Neuronal stem cell (in vitro differentiated cells): ENCODE results near the gene SNX25.

Experiments used
- DNase-seq: peaks from one replicate; pipeline ENCODE4 v3.0.0-alpha.2; 2013; ENCODE audit warnings: low spot score
- H2AFZ ChIP-seq: one replicate; pipeline ENCODE4 v1.6.1; 2013; ENCODE audit warnings: mild to moderate bottlenecking, low read length, inconsistent platforms
- H2AK5ac ChIP-seq: 2 replicates; pipeline ENCODE4 v1.6.1; 2013; ENCODE audit warnings: low read depth, mild to moderate bottlenecking, inconsistent platforms, low read length, moderate library complexity, mixed read lengths
- H2BK120ac ChIP-seq: 2 replicates; pipeline ENCODE4 v1.6.1; 2013; ENCODE audit warnings: low read depth, mild to moderate bottlenecking, inconsistent platforms, low read length, moderate library complexity, mixed read lengths
- H2BK12ac ChIP-seq: one replicate; pipeline ENCODE4 v1.6.1; 2013; ENCODE audit warnings: low read length, inconsistent platforms
- H2BK15ac ChIP-seq: 2 replicates; pipeline ENCODE4 v1.6.1; 2013; ENCODE audit warnings: mild to moderate bottlenecking, low read length, inconsistent platforms, mixed read lengths
- H2BK5ac ChIP-seq: one replicate; pipeline ENCODE4 v1.6.1; 2013; ENCODE audit warnings: inconsistent platforms, mild to moderate bottlenecking, low read length, moderate library complexity
- H3K14ac ChIP-seq: one replicate; pipeline ENCODE4 v1.6.1; 2013; ENCODE audit warnings: low read length, inconsistent platforms
- H3K18ac ChIP-seq: 2 replicates; pipeline ENCODE4 v1.6.1; 2013; ENCODE audit warnings: low read length, inconsistent platforms
- H3K23ac ChIP-seq: 2 replicates; pipeline ENCODE4 v1.6.1; 2013; ENCODE audit warnings: low read depth, mild to moderate bottlenecking, mixed read lengths, low read length, inconsistent platforms; ENCODE audit not compliant: poor library complexity
- H3K27ac ChIP-seq: replicated peaks from 3 replicates; pipeline ENCODE4 v1.5.1; 2013; ENCODE audit warnings: low read length, inconsistent platforms
- H3K27me3 ChIP-seq, 3 experiments: 2 replicates each; pipeline ENCODE4 v1.6.1; 2013; ENCODE audit warnings: low read length in 3 of 3, mild to moderate bottlenecking in 2 of 3, inconsistent platforms in 1 of 3, low read depth in 1 of 3, mixed read lengths in 1 of 3, moderate library complexity in 1 of 3; ENCODE audit not compliant: control insufficient read depth in 3 of 3, insufficient read depth in 3 of 3
- H3K36me3 ChIP-seq, 2 donors: replicated peaks in 1 of 2; 2 replicates each; pipeline ENCODE4 v1.6.1; 2013; ENCODE audit warnings: low read length in 2 of 2; ENCODE audit not compliant: control insufficient read depth in 2 of 2, insufficient read depth in 2 of 2
- H3K4ac ChIP-seq: 2 replicates; pipeline ENCODE4 v1.6.1; 2013; ENCODE audit warnings: inconsistent platforms, mild to moderate bottlenecking, low read length, moderate library complexity
- H3K4me1 ChIP-seq, 2 donors: 1 replicate in 1 of 2; 2 replicates in 1 of 2; pipeline ENCODE4 v1.6.1; 2013; ENCODE audit warnings: low read length in 2 of 2, low read depth in 1 of 2; ENCODE audit not compliant: control insufficient read depth in 2 of 2, insufficient read depth in 1 of 2
- H3K4me2 ChIP-seq: one replicate; pipeline ENCODE4 v1.6.1; 2013; ENCODE audit warnings: mild to moderate bottlenecking, low read length, inconsistent platforms; ENCODE audit not compliant: insufficient read depth, poor library complexity, severe bottlenecking
- H3K4me3 ChIP-seq, 2 donors: 2 replicates each; pipeline ENCODE4 v1.5.1; 2013; ENCODE audit warnings: low read length in 2 of 2, mild to moderate bottlenecking in 2 of 2, inconsistent platforms in 1 of 2, moderate library complexity in 1 of 2
- H3K79me1 ChIP-seq: one replicate; pipeline ENCODE4 v1.6.1; 2013; ENCODE audit warnings: low read depth, mild to moderate bottlenecking, inconsistent platforms, low read length, moderate library complexity
- H3K9ac ChIP-seq: one replicate; pipeline ENCODE4 v1.6.1; 2013; ENCODE audit warnings: mild to moderate bottlenecking, low read depth, low read length, inconsistent platforms; ENCODE audit not compliant: poor library complexity
- H3K9me3 ChIP-seq, 2 donors: replicated peaks in 1 of 2; 2 replicates each; pipeline versions ENCODE3 to v1.6.1; 2013; ENCODE audit warnings: low read length in 2 of 2, mild to moderate bottlenecking in 2 of 2, inconsistent platforms in 1 of 2, low read depth in 1 of 2, mixed read lengths in 1 of 2, moderate library complexity in 1 of 2; ENCODE audit not compliant: control insufficient read depth in 2 of 2, insufficient read depth in 1 of 2
- H4K8ac ChIP-seq: one replicate; pipeline ENCODE4 v1.6.1; 2013; ENCODE audit warnings: low read depth, mild to moderate bottlenecking, inconsistent platforms, low read length, moderate library complexity
- H4K91ac ChIP-seq: one replicate; pipeline ENCODE4 v1.6.1; 2013; ENCODE audit warnings: low read length, low read depth, mild to moderate bottlenecking, inconsistent platforms; ENCODE audit not compliant: poor library complexity
- WGBS, 2 donors: extraction: QIAGEN DNeasy Blood & Tissue Kit; methylation state at CpG; one replicate each; pipeline ENCODE4 v1.1.7; 2013; ENCODE audit warnings: missing lambda C conversion rate in 2 of 2, mixed read lengths in 1 of 2; ENCODE audit not compliant: insufficient read length in 2 of 2, insufficient replicate concordance in 1 of 2; ENCODE audit errors: extremely low coverage in 2 of 2; 5-methylcytosine and 5-hydroxymethylcytosine counted together

Gene SNX25

DNA sequence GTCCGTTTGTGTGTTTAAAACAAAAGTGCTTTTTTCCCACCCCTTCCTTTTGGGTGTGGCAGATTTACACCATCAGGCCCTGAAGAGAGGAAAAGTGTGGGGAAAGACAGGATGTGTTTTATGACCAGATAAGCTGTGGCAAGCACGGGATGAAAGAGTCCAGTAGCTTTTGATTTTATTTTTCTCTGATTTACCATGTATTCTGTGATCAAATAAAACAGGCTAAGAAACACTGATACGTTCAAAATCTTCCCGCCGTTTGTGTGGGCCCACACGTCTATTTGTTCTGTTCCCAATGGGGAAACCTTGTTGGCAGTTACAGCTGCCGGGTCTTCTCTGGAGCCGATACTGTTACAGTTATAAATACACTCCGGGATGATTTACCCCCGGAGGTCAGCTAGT lies 175.5 kb downstream of the SNX25 start:
- Histone ChIP-seq H4K91ac (no peak overlapping the region), H3K4me2 (no peak overlapping the region), H3K9ac (no peak overlapping the region), H3K27me3 (peaks cover 0 to 2% (median 0%) of the 10 kb centered on the region in 3 experiments), H2BK15ac (no peak overlapping the region), H3K14ac (no peak overlapping the region), H3K79me1 (no peaks in the 10 kb centered on the region), H3K27ac (no peak overlapping the region), H2BK12ac (no peak overlapping the region), H2AK5ac (no peak overlapping the region), H3K9me3 (peaks cover 8 to 10% of the 10 kb centered on the region in 2 donors), H4K8ac (no peak overlapping the region), H3K4me3 (no peak overlapping the region), H3K23ac (no peak overlapping the region), H3K18ac (no peak overlapping the region), H3K36me3 (peaks cover 0 to 2% of the 10 kb centered on the region in 2 donors), H2BK120ac (no peak overlapping the region), H3K4ac (no peak overlapping the region), H2BK5ac (no peak overlapping the region), H2AFZ (no peak overlapping the region), H3K4me1 (no peaks in the 10 kb centered on the region)
- DNase-seq, result no peak
- no CpG with 5 or more reads among the region's 10 CpGs for WGBS, 2 donors

DNA sequence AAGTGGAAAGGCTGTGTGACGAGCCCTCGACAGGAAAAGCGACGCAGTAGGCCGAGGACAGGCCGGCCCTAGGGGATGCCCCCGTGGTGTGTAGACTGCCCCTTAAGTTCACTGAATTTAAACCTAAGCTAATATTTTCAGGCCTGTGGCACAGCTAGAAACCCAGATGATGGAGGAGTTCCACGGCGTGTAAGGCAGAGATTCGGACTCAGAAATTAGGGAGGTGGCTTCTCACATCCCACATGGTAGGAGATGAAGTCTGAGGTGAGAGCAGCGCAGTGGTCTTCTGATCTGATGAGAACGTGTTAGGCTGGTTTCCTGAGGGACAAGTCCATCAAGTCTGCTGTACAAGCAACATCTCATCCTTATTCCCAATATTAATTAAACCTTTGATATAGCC lies 178.6 kb downstream of the SNX25 start:
- Histone ChIP-seq H2BK12ac (no peak overlapping the region), H3K4me3 (no peak overlapping the region), H3K79me1 (no peaks in the 10 kb centered on the region), H3K27me3 (peaks cover 0 to 2% (median 0%) of the 10 kb centered on the region in 3 experiments), H3K36me3 (peaks cover 0 to 2% of the 10 kb centered on the region in 2 donors), H3K23ac (no peak overlapping the region), H3K14ac (peak overlapping the region; percentile 77), H2BK15ac (peak overlapping the region; percentile 54), H2BK5ac (no peak overlapping the region), H4K8ac (no peak overlapping the region), H3K4me2 (no peak overlapping the region), H3K4me1 (no peaks in the 10 kb centered on the region), H3K9ac (no peak overlapping the region), H2BK120ac (no peak overlapping the region), H3K27ac (no peak overlapping the region), H4K91ac (no peak overlapping the region), H3K4ac (no peak overlapping the region), H2AFZ (no peak overlapping the region), H3K9me3 (peaks cover 7 to 9% of the 10 kb centered on the region in 2 donors), H2AK5ac (peak overlapping the region; percentile 65), H3K18ac (no peak overlapping the region)
- DNase-seq, result no peak
- no CpG with 5 or more reads among the region's 12 CpGs for WGBS, 2 donors

DNA sequence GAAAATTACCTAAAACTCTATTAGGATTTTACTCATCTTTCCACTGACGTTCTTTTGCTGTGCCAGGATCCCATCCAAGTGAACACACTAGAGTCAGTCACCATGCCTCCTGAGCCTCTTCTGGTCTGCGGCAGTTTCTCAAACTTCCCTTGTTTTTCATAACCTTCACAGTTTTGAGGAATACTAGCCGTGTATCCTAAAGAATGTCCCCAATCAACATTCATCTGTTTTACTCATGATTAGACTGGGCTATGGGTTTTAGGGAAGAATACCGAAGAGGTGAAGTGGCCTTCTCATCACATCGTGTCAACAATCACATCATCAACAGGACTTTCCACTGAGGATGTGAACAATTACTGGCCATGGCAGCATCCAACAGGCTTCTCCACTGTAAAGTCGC lies 181.5 kb downstream of the SNX25 start:
- Histone ChIP-seq H2BK120ac (no peak overlapping the region), H3K36me3 (no peaks in the 10 kb centered on the region), H3K27ac (no peak overlapping the region), H2BK12ac (no peak overlapping the region), H3K23ac (no peak overlapping the region), H3K4me3 (no peak overlapping the region), H3K9ac (no peak overlapping the region), H4K8ac (no peak overlapping the region), H3K18ac (no peak overlapping the region), H3K4me1 (peaks cover 0 to 2% of the 10 kb centered on the region in 2 donors), H3K14ac (no peak overlapping the region), H3K79me1 (no peaks in the 10 kb centered on the region), H3K27me3 (no peaks in the 10 kb centered on the region), H3K9me3 (peaks cover 2 to 3% of the 10 kb centered on the region in 2 donors), H3K4ac (no peak overlapping the region), H2BK15ac (no peak overlapping the region), H2AFZ (no peak overlapping the region), H4K91ac (no peak overlapping the region), H2AK5ac (no peak overlapping the region), H2BK5ac (no peak overlapping the region), H3K4me2 (no peak overlapping the region)
- DNase-seq, result no peak
- WGBS, 2 donors, result no CpG with 5 or more reads among the region's 6 CpGs

DNA sequence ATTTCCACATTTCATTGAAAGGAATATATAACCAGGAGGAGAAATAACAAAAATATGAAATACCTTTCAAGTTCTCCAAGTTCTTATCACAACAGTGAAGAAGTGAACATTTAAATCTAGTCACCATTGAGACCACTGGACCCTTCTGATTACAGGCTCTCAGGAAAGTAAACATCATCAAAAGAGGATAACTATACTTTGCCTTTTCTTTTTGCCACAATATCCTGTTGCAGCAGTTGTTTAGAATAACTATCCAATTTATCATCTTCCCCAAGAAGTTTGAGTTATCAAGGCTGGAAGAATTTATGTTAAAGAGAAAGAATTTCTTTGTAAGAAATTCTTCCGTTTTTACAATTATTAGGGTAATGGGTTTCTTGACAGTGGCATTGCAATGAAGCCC lies 182.8 kb downstream of the SNX25 start:
- Histone ChIP-seq H3K27ac (no peak overlapping the region), H3K4me2 (no peak overlapping the region), H3K4ac (no peak overlapping the region), H3K18ac (no peak overlapping the region), H3K9me3 (peaks cover 2 to 3% of the 10 kb centered on the region in 2 donors), H2BK15ac (no peak overlapping the region), H2BK12ac (no peak overlapping the region), H3K36me3 (no peaks in the 10 kb centered on the region), H3K4me1 (peaks cover 4 to 5% of the 10 kb centered on the region in 2 donors), H4K8ac (no peak overlapping the region), H3K23ac (no peak overlapping the region), H3K79me1 (no peaks in the 10 kb centered on the region), H2AFZ (no peak overlapping the region), H2BK120ac (no peak overlapping the region), H2AK5ac (no peak overlapping the region), H2BK5ac (no peak overlapping the region), H4K91ac (no peak overlapping the region), H3K4me3 (no peak overlapping the region), H3K27me3 (no peaks in the 10 kb centered on the region), H3K14ac (no peak overlapping the region), H3K9ac (no peak overlapping the region)
- no peak for DNase-seq
- WGBS, 2 donors, result no CpG with 5 or more reads among the region's 1 CpG
